A549 (cell line): ENCODE data around the gene ADARB1.

Experiments
- CEBPB ChIP-seq, 2 experiments: fragments of >200 bp in 1 of 2; sonication (Bioruptor Twin) in 1 of 2; formaldehyde crosslinking in 1 of 2; IDR thresholded peaks; 2 replicates each; pipeline ENCODE4 v1.6.1; 2012 to 2016
- EP300 ChIP-seq, 2 experiments: fragments of >200 bp; sonication (Bioruptor Twin); formaldehyde crosslinking; IDR thresholded peaks; 2 replicates in 1 of 2; 3 replicates in 1 of 2; pipeline ENCODE4 v1.6.1; 2016 to 2017
- MAFK ChIP-seq: fragments of 450-650 bp; IDR thresholded peaks from 2 replicates; pipeline ENCODE4 v1.6.1; 2014; ENCODE audit not compliant: partially characterized antibody
- NFE2L2 ChIP-seq: fragments of 150-350 bp; conservative IDR thresholded peaks from 2 replicates; pipeline ENCODE4 v1.6.1; 2014; ENCODE audit warnings: low read length
- NR3C1 ChIP-seq: fragments of >200 bp; sonication (Bioruptor Twin); formaldehyde crosslinking; IDR thresholded peaks from 3 replicates; pipeline ENCODE4 v1.6.1; 2017
- POLR2A ChIP-seq: IDR thresholded peaks from 2 replicates; pipeline ENCODE4 v1.6.1; 2012; ENCODE audit warnings: mild to moderate bottlenecking, low read length
- RAD21 ChIP-seq, 2 experiments: fragments of >200 bp in 1 of 2; sonication (Bioruptor Twin) in 1 of 2; formaldehyde crosslinking in 1 of 2; IDR thresholded peaks in 1 of 2; conservative IDR thresholded peaks in 1 of 2; 2 replicates in 1 of 2; 3 replicates in 1 of 2; pipeline ENCODE4 v1.6.1; 2012 to 2018; ENCODE audit warnings: inconsistent platforms in 1 of 2
- ZFP36 ChIP-seq: fragments of 450-650 bp; IDR thresholded peaks from 2 replicates; pipeline ENCODE4 v1.6.1; 2014; ENCODE audit warnings: borderline replicate concordance; ENCODE audit not compliant: partially characterized antibody
- TF ChIP-seq, protein P1 (sequence below): fragments of >200 bp; sonication (Bioruptor Twin); formaldehyde crosslinking; IDR thresholded peaks from 3 replicates; pipeline ENCODE4 v1.5.1; 2016
- TF ChIP-seq, protein P2 (sequence below): fragments of 250-450 bp; sonication (Bioruptor Pico); IDR thresholded peaks from 2 replicates; pipeline ENCODE4 v1.5.0; 2020; ENCODE audit warnings: low read depth, mild to moderate bottlenecking, moderate library complexity
- TF ChIP-seq, protein P3 (sequence below): IDR thresholded peaks from 2 replicates; pipeline ENCODE4 v1.6.1; 2012

DNA sequence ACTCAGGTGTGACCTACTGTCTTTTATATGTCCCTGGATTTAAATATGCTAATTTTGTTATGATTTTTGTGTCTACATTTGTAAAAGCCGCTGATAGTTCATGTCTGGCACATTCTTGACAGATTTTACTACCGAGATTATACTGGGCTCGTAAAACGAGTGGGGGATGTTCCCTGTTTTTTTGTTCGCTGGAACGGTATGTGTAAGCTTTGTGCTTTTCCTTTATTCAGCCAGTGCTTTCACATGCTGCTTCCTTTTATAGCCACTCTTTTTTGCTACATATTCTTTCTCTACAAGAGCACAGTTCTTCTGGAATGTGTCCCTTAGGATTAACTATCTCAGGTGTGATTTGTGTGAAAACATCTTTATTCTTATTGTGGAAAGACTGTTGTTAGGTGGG lies 46.6 kb downstream of the ADARB1 start:
- TF ChIP-seq, protein P1, sequence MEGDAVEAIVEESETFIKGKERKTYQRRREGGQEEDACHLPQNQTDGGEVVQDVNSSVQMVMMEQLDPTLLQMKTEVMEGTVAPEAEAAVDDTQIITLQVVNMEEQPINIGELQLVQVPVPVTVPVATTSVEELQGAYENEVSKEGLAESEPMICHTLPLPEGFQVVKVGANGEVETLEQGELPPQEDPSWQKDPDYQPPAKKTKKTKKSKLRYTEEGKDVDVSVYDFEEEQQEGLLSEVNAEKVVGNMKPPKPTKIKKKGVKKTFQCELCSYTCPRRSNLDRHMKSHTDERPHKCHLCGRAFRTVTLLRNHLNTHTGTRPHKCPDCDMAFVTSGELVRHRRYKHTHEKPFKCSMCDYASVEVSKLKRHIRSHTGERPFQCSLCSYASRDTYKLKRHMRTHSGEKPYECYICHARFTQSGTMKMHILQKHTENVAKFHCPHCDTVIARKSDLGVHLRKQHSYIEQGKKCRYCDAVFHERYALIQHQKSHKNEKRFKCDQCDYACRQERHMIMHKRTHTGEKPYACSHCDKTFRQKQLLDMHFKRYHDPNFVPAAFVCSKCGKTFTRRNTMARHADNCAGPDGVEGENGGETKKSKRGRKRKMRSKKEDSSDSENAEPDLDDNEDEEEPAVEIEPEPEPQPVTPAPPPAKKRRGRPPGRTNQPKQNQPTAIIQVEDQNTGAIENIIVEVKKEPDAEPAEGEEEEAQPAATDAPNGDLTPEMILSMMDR: no peak
- TF ChIP-seq NR3C1 (no peak), POLR2A (no peak), NFE2L2 (no peak), CEBPB (IDR thresholded peaks at IDR 0.05) (no peak), RAD21 (conservative IDR thresholded peaks at IDR 0.05 in 1 of 2, IDR thresholded peaks at IDR 0.05 in 1 of 2) (no peak), EP300 (IDR thresholded peaks at IDR 0.05) (no peak), ZFP36 (no peak), MAFK (no peak)
- TF ChIP-seq, protein P2, sequence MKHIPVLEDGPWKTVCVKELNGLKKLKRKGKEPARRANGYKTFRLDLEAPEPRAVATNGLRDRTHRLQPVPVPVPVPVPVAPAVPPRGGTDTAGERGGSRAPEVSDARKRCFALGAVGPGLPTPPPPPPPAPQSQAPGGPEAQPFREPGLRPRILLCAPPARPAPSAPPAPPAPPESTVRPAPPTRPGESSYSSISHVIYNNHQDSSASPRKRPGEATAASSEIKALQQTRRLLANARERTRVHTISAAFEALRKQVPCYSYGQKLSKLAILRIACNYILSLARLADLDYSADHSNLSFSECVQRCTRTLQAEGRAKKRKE (CRISPR knock-in tag): no peak
- TF ChIP-seq, protein P3, sequence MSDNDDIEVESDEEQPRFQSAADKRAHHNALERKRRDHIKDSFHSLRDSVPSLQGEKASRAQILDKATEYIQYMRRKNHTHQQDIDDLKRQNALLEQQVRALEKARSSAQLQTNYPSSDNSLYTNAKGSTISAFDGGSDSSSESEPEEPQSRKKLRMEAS: no peak
